Measurements from ENCODE around the gene TDRD7.

DNA sequence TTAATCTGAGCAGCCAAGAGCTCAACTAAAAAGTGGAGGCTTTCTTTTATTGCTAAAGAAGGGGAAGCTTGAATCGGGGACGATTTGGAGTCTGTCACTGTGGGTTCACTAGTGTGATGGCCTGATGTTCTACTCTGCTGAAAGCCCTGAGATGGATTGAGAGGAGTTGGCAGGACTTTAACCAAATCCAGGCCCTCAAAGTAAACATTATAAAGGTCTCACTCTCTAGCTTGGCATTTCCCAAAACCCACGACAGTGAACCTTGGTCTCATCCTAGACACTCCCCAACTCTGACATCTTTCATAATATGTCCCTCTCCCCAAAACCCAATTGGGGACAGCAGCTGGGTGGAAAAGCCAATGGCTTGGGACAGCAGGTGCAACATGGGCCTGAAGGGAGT, 122.3 kb downstream of the TDRD7 start:
- TF ChIP-seq, protein P1, sequence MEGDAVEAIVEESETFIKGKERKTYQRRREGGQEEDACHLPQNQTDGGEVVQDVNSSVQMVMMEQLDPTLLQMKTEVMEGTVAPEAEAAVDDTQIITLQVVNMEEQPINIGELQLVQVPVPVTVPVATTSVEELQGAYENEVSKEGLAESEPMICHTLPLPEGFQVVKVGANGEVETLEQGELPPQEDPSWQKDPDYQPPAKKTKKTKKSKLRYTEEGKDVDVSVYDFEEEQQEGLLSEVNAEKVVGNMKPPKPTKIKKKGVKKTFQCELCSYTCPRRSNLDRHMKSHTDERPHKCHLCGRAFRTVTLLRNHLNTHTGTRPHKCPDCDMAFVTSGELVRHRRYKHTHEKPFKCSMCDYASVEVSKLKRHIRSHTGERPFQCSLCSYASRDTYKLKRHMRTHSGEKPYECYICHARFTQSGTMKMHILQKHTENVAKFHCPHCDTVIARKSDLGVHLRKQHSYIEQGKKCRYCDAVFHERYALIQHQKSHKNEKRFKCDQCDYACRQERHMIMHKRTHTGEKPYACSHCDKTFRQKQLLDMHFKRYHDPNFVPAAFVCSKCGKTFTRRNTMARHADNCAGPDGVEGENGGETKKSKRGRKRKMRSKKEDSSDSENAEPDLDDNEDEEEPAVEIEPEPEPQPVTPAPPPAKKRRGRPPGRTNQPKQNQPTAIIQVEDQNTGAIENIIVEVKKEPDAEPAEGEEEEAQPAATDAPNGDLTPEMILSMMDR (IDR thresholded peaks at IDR 0.05; ENCODE audit: poor library complexity): no peak
- TF ChIP-seq EZH2phosphoT487 (IDR thresholded peaks at IDR 0.05; ENCODE audit: low read depth, severe bottlenecking, unreplicated experiment): no peak

Measured in hepatocyte (in vitro differentiated cells).